Measurements from ENCODE around the gene OSBPL9.
"Not testable (repeated sequence)": the region's sequence is repeated elsewhere in the genome, so short reads cannot be mapped to it uniquely, and the experiment has no call there.

Gene OSBPL9

DNA sequence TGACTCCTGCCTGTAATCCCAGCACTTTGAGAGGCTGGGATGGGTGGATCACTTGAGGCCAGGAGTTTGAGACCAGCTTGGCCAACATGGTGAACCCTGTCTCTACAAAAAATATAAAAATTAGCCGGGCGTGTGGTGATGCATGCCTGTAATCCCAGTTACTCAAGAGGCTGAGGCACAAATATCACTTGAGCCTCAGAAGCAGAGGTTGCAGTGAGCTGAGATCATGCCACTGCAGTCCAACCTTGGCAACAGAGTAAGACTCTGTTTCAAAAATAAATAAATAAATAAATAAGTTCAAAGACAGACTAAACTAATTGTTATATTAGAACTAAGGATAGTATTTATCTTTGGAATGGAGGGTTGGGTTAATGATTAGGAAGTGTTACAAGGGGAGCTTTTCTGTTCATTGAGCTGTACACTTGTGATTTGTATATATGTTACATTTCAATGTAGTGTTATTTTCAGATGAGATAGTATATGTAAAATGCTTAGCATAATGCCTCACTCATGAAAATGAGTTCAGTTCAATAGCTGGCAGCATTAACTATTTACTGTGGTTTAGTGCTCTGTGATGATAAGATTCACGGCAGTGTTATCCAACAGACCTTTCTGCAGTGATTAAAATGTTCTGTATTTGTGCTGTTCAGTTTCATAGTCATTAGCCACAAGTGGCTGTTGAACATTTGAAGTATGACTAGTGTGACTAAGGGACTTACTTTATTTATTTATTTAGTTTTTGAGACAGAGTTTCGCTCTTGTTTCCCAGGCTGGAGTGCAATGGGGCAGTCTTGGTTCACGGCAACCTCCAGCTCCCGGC lies 47.7 kb downstream of the OSBPL9 start:
- DNase-seq (ENCODE audit: low read depth in 2 of 2) = no peak

GRCh38 chr1:51666478-51666877 lies 49.6 kb downstream of the OSBPL9 start:
- DNase-seq (ENCODE audit: low read depth in 2 of 2) = no peak

DNA sequence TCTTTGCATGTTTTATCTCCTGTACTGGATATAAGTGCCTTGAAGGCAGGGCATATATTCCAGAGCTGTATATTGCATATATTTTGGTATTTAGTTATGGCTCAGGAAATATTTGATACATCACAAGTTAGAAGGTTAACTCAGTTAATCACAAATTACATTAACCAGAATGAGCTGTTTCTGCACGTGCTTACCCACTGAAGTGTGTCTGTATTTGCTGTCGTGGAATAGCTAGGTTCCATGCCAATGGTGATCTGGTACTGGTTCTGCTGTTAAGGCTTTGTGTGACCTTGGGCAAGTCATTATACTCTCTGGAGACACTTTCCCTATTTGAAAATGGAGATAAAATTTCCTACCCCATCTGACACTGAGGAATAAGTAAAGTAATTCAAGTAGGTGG lies 50.7 kb downstream of the OSBPL9 start:
- DNase-seq (ENCODE audit: low read depth in 2 of 2) = no peak

DNA sequence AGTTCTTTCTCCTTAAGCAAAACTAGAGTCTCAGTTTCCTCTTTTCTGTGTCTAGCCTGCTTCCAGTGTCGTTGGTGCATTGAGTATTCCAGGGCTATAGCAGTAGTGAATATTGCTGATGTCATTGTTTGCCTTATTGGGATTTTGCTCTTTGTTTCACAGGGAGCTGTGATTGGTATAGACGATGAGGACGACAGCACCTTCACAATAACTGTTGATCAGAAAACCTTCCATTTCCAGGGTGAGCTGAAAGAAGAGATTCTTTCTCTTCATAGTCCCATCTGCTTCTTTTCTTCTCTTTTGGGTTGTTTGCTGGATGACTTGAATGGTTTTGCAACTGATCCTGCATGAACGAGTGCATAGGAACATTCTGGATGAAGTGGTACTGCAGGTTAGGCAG lies 52.4 kb downstream of the OSBPL9 start:
- DNase-seq (ENCODE audit: low read depth in 2 of 2) = no peak

GRCh38 chr1:51669816-51670215 lies 52.9 kb downstream of the OSBPL9 start:
- no peak for DNase-seq (ENCODE audit: low read depth in 2 of 2)

GRCh38 chr1:51671527-51672325 lies 54.8 kb downstream of the OSBPL9 start:
- no peak for DNase-seq (ENCODE audit: low read depth in 2 of 2)

GRCh38 chr1:51673279-51673678 lies 56.4 kb downstream of the OSBPL9 start:
- no peak for DNase-seq (ENCODE audit: low read depth in 2 of 2)

DNA sequence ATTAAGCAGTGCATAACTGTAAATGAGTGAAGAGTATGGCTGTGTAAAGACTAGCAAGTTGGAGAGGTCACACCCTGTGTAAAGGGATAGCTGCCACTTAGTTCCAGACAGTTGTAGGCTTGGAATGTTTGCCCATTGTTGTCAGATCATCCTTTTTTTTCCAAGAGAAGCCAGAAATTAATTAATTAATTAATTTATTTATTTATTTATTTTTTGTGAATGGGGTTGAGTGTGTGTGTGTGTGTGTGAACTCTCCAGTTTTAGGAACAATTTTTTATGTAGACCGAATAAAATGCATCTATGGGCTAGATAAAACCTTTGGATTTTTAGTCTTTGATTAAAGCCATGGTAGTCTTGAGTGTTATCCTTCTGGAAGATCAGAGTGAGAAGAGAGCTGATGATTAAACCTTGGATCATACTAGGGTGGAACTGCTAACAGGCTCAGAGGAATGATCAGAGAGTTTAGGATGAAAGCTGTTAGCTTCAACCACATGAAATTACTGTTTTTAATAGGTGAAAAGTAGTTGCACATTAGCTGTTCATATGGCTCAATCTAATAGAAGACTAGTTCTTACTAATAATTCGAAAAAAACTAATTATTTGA lies 58.4 kb downstream of the OSBPL9 start:
- no peak for DNase-seq (ENCODE audit: low read depth in 2 of 2)

GRCh38 chr1:51679435-51679834 lies 62.5 kb downstream of the OSBPL9 start:
- DNase-seq (ENCODE audit: low read depth in 2 of 2) = no peak

- DNase-seq (ENCODE audit: low read depth in 2 of 2) = no peak
These were observed 67.9 kb downstream of the OSBPL9 start for GRCh38 chr1:51684776-51685175.

DNA sequence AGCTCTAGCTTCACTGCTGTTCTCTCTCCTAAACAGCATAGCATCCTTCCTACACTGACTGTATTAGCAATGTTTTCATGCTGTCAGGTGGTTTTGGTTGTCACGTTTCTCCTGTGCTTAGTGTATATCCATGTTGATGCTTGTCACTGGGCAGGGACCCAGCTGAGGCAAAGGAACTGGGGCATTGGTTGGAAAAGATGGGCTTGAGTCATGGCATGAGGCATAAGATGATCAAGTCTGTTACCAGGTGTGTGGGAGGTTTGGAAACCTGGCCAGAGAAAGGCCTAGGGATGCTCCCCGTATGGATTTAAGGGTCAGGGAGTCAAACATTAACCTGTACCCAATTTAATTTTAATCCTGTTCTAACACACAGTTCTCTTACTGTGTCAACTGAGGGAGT lies 69.6 kb downstream of the OSBPL9 start:
- DNase-seq (ENCODE audit: low read depth in 2 of 2) = no peak

- no peak for DNase-seq (ENCODE audit: low read depth in 2 of 2)
These were observed 72.2 kb downstream of the OSBPL9 start for GRCh38 chr1:51689075-51689440.

- no peak for DNase-seq (ENCODE audit: low read depth in 2 of 2)
These were observed 72.8 kb downstream of the OSBPL9 start for GRCh38 chr1:51689643-51690042.

GRCh38 chr1:51690285-51690961 lies 73.5 kb downstream of the OSBPL9 start:
- no peak for DNase-seq (ENCODE audit: low read depth in 2 of 2)

DNA sequence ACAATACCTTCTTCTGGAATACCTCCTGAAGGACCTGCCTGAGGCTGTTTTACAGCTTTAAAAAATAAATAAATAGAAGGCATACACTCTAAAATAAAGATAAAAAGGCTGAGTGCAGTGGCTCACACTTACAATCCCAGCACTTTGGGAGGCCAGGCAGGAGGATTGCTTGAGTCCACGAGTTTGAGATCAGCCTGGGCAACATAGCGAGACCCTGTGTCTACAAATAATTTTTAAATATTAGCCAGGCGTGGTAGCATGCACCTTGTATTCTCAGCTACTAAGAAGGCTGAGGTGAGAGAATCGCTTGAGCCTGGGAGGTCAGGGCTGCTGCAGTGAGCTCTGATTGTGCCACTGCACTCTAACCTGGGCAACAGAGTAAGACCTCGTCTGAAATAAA lies 75.0 kb downstream of the OSBPL9 start:
- DNase-seq (ENCODE audit: low read depth in 2 of 2) = no peak

DNA sequence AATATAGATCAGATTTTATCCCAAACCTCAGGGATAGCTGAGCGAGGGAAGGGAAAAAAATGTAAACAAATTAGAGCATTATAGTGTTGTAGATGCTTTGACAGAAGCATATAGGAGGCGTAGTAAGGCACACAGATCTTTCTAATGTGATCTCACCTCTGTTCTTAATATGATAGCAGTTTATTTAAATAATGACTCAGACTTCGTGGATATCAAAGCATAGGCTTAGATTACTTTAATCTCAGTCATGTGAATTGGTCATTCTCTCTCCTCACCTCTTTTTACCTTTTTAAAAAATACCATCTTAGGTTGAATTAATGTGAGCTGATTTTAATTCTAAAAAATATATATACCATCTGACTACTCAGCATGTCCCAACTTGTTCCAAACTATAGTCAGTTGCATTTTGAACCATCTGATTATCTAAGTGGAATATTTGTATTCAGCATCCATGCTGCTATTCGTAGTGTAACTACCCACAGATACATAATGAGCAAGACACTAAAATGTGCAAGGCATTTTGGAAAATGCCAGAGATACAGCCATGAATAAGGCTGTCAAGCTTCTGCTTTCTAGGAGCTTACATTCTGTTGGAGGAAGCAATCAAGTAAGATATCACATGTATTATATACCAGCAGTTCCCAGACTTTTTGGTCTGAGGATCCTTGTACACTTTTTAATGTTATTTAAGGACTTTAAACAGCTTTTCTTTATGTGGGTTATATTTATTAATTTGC lies 76.7 kb downstream of the OSBPL9 start:
- DNase-seq (ENCODE audit: low read depth in 2 of 2) = no peak

GRCh38 chr1:51697166-51697565 lies 80.3 kb downstream of the OSBPL9 start:
- DNase-seq (ENCODE audit: low read depth in 2 of 2) = no peak

DNA sequence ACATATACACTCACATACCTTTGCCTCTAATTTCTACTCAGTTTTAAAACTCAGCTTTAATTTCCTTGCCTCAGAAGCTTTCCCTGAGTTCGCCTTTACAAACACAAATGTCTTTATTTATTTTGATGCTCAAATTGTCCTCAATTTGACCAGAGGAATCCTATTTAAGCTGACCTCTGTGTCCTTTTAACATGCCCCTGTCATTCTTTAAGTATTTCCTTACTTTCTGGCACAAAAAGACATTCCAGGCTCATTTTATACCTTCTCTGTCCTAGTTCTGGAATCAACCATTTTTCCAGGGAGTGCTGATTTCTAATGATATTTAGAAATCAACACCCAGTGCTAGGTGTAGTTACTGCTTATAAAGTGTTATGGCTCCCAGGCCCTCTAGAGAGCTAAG lies 82.5 kb downstream of the OSBPL9 start:
- no peak for DNase-seq (ENCODE audit: low read depth in 2 of 2)

- not testable (repeated sequence) for DNase-seq (ENCODE audit: low read depth in 2 of 2)
These were observed 84.9 kb downstream of the OSBPL9 start for GRCh38 chr1:51701782-51702181.

- not testable (repeated sequence) for DNase-seq (ENCODE audit: low read depth in 2 of 2)
These were observed 85.3 kb downstream of the OSBPL9 start for GRCh38 chr1:51702220-51702619.

DNA sequence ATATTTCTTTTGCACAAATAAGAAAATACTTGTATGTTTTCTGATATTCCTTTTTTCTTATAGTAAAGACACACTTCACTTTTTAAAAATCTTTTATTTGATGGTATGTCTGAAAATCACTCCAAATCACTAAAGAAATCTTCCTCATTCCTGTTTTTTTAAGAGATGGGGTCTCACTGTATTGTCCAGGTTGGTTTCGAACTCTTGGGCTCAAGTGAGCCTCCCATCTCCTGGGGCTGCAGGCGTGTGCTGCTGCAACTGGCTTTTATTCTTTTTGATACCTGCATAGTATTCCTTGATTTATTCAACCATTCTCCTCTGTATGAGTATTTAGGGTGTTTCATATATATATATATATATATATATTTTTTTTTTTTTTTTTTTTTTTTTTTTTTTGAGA lies 88.1 kb downstream of the OSBPL9 start:
- no peak for DNase-seq (ENCODE audit: low read depth in 2 of 2)
